Gastroesophageal sphincter (tissue), 3 donors: Measurements from ENCODE around the gene CLCA1.

Experiments used
- CTCF ChIP-seq, 4 experiments: fragments of 200-600 bp in 2 of 4; fragments of 450-650 bp in 2 of 4; sonication (generic) in 1 of 4; IDR thresholded peaks; one replicate each; pipeline ENCODE4 v1.5.1; 2017 to 2019; ENCODE audit warnings: antibody characterized with exemption in 4 of 4, mild to moderate bottlenecking in 2 of 4, moderate library complexity in 2 of 4
- EP300 ChIP-seq: sonication (generic); formaldehyde crosslinking; IDR thresholded peaks from one replicate; pipeline ENCODE4 v1.6.1; 2017; ENCODE audit warnings: antibody characterized with exemption, mild to moderate bottlenecking
- POLR2A ChIP-seq, 2 donors: fragments of 450-650 bp; IDR thresholded peaks; one replicate each; pipeline ENCODE4 v1.6.1; 2017; ENCODE audit warnings: antibody characterized with exemption in 2 of 2, mild to moderate bottlenecking in 2 of 2, moderate library complexity in 1 of 2
- POLR2AphosphoS5 ChIP-seq: sonication (generic); formaldehyde crosslinking; IDR thresholded peaks from one replicate; pipeline ENCODE4 v1.6.1; 2017; ENCODE audit warnings: antibody characterized with exemption

DNA sequence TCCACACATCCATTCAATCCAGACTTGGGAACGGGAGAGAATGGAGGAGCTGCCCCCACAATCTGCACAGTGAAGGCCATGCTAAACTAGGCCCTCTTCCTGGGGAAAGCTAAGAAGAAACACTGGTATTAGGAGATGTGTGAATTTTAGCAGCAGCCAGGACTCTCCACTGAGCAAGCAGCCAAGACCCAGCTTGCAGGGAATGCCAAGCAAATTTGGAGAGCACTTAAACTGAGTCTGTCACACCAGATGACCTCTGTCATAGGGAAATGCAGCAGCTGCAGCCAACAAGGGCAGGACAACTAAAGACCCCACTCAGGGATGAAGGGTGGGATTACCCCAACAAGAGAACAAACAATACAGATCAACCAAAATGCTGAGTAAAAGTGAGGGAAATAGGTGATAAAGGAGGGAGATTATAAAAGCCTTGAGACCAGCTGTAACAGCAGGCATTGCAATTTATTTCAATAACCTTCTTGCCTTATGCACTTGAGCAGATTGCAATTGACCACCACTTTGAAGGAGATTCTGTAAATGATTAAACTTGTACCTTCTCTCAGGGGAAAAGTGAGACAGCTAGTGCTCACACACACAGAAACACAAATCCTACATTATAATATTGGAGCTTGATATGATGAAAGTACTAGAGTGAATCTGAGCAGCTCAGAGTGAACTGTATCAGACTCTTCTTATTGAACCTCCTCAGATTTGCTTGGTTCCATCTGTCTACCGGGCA is 2.5 kb upstream of the CLCA1 start:
- TF ChIP-seq CTCF (IDR thresholded peaks at IDR 0.05) (no peak), POLR2AphosphoS5 (no peak), POLR2A (IDR thresholded peaks at IDR 0.05) (no peak), EP300 (no peak)
